Stomach smooth muscle (tissue), 2 donors: ENCODE measurements around the gene FNDC10.
"Not testable (repeated sequence)": the region's sequence is repeated elsewhere in the genome, so short reads cannot be mapped to it uniquely, and the experiment has no call there.

Experiments
- H3K27ac ChIP-seq: one replicate; pipeline ENCODE4 v1.7.0; 2013; ENCODE audit warnings: mild to moderate bottlenecking, low read length, inconsistent platforms
- H3K27me3 ChIP-seq, 2 donors: one replicate each; pipeline ENCODE4 v1.7.0; 2013; ENCODE audit warnings: low read length in 2 of 2; ENCODE audit not compliant: insufficient read depth in 2 of 2, control insufficient read depth in 1 of 2
- H3K36me3 ChIP-seq, 2 donors: one replicate each; pipeline ENCODE4 v1.7.0; 2013; ENCODE audit warnings: low read length in 2 of 2; ENCODE audit not compliant: control insufficient read depth in 2 of 2, insufficient read depth in 2 of 2
- H3K4me1 ChIP-seq: one replicate; pipeline ENCODE4 v1.7.0; 2013; ENCODE audit warnings: low read length; ENCODE audit not compliant: control insufficient read depth, insufficient read depth
- H3K4me3 ChIP-seq, 2 donors: one replicate each; pipeline ENCODE4 v1.7.0; 2013; ENCODE audit warnings: low read length in 2 of 2
- H3K9ac ChIP-seq, 2 donors: one replicate each; pipeline ENCODE4 v1.7.0; 2013; ENCODE audit warnings: low read length in 2 of 2, mild to moderate bottlenecking in 1 of 2
- H3K9me3 ChIP-seq, 2 donors: one replicate each; pipeline ENCODE4 v1.7.0; 2013; ENCODE audit warnings: low read length in 2 of 2; ENCODE audit not compliant: control insufficient read depth in 2 of 2
- donor health status: healthy.
- donor health status: Pancreatic carcinoma.

Gene FNDC10

DNA sequence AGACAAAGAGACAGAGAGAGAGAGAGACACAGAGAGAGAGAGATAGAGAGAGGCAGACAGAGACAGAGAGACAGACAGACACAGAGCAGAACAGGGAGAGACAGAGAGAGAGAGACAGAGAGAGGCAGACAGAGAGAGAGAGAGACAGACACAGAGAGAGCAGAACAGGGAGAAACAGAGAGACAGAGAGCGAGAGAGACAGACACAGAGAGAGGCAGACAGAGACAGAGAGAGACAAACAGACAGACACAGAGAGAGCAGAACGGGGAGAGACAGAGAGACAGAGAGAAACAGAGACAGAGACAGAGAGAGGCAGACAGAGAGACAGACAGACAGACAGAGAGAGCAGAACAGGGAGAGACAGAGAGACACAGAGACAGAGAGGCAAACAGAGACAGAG, 4.6 kb downstream of the FNDC10 start:
- H3K9me3 ChIP-seq, H3K27ac ChIP-seq, H3K36me3 ChIP-seq, H3K9ac ChIP-seq, H3K4me3 ChIP-seq: not testable (repeated sequence)
- peaks cover 23 to 26% of the 10 kb centered on the region in 2 donors for H3K27me3 ChIP-seq
- peaks cover 15% of the 10 kb centered on the region for H3K4me1 ChIP-seq

DNA sequence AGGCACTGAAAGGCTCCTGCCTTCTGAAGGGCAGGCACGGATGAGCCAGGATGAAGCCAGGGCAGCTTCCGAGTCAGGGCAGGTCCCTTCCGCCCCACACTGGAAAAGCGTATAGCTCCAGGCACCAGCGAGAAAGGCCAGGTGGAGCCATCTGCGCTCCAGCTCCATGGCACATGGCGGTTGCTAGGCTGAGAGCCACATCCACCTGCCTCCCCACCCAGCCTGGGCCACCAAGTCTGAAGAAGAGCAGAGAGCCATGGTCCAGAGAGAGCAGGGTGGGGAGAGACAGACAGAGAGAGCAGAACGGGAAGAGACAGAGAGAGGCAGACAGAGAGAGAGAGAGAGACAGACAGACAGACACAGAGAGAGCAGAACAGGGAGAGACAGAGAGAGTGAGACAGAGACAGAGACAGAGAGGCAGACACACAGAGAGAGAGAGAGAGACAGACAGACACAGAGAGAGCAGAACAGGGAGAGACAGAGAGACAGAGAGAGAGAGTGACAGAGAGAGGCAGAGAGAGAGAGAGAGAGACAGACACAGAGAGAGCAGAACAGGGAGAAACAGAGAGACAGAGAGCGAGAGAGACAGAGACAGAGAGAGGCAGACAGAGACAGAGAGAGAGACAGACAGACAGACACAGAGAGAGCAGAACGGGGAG, 5.2 kb downstream of the FNDC10 start:
- H3K27me3 ChIP-seq = peaks cover 24 to 25% of the 10 kb centered on the region in 2 donors
- H3K9me3 ChIP-seq = no peaks in the 10 kb centered on the region
- peaks cover 12% of the 10 kb centered on the region for H3K4me1 ChIP-seq
- H3K4me3 ChIP-seq = no peak overlapping the region
- no peak overlapping the region for H3K27ac ChIP-seq
- H3K9ac ChIP-seq = no peak overlapping the region
- H3K36me3 ChIP-seq = no peaks in the 10 kb centered on the region

DNA sequence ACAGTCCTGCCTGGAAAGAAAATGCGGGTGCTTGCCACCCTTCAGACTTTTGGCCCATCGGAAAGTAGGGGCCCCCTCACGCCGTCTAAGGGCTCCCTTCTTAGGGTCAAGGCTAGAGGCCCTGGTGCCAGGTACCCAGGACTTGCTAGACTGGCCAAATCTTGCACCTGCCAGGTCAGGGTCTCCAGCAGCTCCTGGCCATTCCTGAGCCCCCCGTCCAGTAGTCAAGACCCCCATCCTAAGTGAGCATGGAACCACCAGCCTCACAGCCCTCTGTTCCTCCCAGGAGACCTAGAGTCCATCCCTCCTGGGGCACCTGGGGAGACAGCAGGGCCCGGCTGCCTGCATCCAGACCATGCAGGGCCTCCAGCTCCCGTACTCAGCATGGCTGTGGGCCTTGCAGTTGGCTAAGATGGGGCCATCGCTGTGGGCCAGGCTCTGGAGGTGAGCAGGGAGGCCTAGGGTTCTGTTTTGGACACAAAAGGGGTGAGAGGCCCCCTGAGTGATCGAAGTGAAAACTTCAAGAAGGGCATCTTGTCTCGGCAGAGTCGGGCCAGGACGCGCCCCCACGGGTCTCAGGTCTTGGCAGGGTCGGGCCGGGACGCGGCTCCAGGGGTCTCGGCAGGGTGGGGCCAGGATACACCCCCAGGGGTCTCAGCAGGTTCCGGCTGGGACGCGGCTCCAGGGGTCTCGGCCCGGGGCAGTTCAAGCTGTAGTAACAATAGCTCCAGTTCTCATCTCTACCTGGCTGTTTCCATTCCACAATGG, 5.9 kb downstream of the FNDC10 start:
- Histone ChIP-seq H3K27ac (no peak overlapping the region), H3K36me3 (no peaks in the 10 kb centered on the region), H3K4me1 (peaks cover 7% of the 10 kb centered on the region), H3K27me3 (peaks cover 20 to 23% of the 10 kb centered on the region in 2 donors), H3K9me3 (no peaks in the 10 kb centered on the region), H3K4me3 (no peak overlapping the region), H3K9ac (no peak overlapping the region)

DNA sequence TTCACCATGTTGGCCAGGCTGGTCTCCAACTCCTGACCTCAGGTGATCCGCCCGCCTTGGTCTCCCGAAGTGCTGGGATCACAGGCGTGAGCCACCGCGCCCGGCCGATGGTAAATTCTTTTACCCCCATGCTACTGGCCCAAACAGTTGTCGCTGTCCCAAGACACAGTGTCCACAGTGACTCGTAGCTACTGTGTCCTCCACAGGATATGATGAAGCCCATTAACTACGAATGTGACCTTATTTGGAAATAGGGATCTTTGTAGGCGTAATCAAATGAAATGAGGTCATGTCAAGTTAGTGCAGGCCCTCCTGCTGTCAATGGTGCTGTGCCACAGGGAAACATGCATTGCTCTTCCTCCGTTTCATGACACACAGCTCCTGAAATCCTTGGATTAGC, 8.5 kb downstream of the FNDC10 start:
- Histone ChIP-seq H3K4me3 (no peak overlapping the region), H3K9me3 (no peaks in the 10 kb centered on the region), H3K27ac (no peak overlapping the region), H3K9ac (no peak overlapping the region), H3K27me3 (peaks cover 0 to 2% of the 10 kb centered on the region in 2 donors), H3K36me3 (no peaks in the 10 kb centered on the region), H3K4me1 (no peaks in the 10 kb centered on the region)

DNA sequence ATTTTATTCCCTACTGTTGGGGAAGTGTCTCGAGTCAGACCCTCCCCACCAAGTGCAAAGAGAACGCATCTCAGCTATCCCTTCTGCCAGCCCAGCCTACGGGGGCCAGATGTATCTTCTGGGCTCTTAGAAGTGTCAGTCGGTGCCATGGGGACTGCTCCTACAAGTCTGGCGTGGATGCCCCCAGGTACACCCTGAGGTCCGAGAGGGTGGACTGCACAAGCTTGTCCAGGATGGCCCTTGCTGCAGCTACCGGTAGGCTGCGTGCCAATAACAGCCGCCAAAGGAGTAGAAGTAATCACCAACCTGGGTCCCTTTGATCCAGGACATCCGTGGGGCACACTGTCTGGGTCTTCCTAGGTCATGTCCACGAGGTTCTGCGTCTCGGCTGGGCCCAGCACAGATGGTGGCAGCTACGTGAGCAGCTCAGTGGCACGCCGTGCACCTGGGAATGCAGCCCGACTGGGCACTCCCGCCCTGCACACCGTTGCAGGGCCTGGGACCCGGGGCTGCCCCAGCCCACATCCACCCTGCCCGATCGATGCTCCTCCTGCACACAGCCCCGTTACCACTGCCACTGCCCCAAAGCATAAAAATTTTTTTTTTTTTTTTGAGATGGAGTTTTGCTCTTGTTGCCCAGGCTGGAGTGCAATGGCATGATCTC, 16.5 kb downstream of the FNDC10 start:
- Histone ChIP-seq H3K9ac (no peak overlapping the region), H3K4me3 (no peak overlapping the region), H3K27me3 (no peaks in the 10 kb centered on the region), H3K27ac (no peak overlapping the region), H3K36me3 (no peaks in the 10 kb centered on the region), H3K4me1 (no peaks in the 10 kb centered on the region), H3K9me3 (no peaks in the 10 kb centered on the region)

DNA sequence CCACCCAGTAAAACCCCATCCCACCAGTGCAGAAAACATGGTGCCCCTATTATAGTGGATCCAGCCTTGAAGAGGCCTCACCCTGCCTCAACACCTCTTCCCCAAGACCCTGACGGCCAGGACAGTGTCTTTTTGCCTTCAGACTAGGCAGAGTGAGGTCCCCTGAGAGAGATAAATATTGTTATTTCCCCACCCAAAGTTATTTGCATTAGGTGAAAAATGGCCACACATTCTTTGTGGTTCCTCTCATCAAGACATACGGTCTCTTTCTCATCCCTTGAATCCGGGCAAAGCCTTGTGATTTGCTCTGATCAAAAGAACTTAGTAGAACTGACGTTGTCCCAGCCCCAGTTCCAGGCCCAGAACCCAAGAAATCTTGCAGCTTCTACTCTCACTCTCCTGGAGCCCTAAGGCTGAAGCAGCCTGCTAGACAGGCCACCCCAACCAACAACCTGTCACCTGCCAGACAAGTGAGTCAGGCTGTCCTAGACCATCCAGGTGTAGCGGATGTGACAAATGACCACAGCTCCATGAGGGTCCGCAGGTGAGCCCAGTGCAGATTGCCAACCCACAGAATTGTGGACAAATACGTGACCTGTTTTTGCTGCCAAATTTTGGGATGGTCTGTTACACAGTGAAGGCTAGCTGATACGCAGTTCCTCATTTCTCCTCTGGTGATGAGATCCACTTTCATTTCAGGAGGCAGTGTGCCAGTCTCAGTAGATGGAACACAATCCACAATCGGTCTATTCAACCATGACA, 17.2 kb downstream of the FNDC10 start:
- H3K9ac ChIP-seq = no peak overlapping the region
- H3K4me3 ChIP-seq = no peak overlapping the region
- no peaks in the 10 kb centered on the region for H3K9me3 ChIP-seq
- H3K27me3 ChIP-seq = no peaks in the 10 kb centered on the region
- no peak overlapping the region for H3K27ac ChIP-seq
- H3K36me3 ChIP-seq = no peaks in the 10 kb centered on the region
- no peaks in the 10 kb centered on the region for H3K4me1 ChIP-seq

DNA sequence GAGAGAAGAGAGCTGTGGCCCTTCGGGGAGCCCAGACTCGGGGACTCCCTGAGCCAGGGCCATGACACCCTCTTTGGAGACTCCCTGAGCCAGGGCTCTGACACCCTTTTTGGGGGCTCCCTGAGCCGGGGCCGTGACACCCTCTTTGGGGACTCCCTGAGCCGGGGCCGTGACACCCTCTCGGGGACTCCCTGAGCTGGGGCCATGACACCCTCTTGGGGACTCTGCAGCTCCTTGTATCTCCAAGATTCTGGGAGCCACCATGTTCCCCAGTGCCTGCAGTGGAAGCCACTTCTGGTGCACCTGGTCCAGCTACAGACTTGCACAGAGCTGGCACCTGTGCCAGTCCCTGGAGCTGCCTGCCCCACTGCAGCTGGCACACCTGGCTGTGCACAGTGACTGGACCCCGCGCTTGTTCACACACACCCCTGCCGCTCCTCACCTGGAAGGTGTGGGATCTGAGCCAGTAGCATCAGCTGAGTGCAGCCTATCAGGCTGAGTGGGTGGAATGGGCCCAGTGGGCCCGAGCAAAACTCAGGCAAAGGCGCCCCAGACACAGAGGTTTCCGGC, 21.5 kb downstream of the FNDC10 start:
- H3K36me3 ChIP-seq = no peaks in the 10 kb centered on the region
- no peaks in the 10 kb centered on the region for H3K9me3 ChIP-seq
- H3K4me1 ChIP-seq = peaks cover 8% of the 10 kb centered on the region
- no peak overlapping the region for H3K9ac ChIP-seq
- H3K4me3 ChIP-seq = no peak overlapping the region
- no peaks in the 10 kb centered on the region for H3K27me3 ChIP-seq
- H3K27ac ChIP-seq = no peak overlapping the region

DNA sequence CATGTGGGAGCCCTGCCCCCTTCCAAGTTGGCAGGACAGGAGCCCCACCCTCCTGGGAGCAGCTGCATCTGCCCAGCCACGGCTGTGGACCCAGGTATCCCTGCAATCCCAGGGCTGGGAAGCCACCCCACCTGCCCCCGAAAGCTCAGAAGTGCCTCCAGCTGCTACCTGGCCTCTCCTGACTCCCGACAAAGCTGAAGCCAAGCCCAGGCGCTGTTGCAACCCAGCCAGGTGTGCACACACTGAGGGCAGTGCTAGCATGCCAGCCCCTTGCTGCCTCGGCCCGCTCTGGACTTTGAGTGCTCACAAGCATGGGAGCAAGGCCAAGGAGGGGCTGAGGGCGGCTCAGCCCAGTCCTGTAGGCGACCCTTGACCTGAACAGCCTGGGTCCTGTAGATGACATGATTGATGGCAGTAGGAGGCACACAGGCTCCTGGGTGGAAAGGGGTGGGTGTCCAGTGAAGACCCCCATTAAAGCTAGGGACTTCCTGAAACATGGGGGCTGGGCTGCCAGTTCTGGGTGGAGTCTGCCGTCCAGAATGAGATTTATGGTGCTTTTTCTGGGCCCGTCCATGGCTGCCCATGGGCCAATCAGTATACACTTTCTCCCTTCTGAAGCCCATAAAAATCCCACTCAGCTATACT, 22.4 kb downstream of the FNDC10 start:
- no peak overlapping the region for H3K27ac ChIP-seq
- H3K4me1 ChIP-seq = peaks cover 16% of the 10 kb centered on the region
- no peak overlapping the region for H3K9ac ChIP-seq

DNA sequence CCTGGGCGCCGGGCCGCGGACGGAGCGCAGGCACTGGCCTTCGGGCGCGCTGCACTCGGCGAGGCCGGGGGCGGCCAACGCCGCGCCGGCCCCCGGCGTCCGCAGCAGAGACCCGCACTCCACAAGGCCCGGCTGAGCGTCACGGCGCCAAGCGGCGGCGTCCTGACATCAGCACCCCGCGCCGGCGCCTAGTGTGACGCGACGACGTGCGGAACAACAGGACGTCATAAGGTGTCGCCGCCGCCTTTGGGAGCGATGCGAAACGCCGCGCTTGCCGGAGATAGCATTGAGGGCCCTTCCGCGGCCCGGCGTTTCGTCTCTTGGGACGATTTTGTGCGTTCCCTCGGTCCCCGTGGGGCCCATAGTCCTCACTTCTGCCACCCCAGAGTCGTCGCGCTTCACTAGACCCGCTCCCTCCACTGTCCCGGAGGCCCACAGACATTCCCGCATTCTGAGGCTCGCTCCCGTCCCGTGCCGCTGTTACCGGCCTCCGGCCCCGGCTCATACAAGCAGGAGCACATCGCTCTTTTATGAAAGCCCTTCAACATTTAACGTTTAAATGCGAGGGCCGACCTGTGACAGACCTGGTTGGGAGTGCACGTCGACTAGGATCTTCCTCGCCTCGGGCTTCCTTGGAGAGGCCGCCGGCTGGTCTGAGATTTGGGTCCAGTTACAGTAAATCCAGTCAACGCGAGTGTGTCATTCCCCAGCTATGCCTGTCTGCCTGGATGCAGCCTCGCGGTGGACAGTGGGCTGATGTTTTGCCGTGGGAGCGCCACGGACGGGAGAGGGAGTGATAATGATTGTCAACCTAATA, 25.0 kb downstream of the FNDC10 start, which contains the start of gene SSU72:
SSU72 (minus strand) TSS at position 143 of the 817 bp plus-strand sequence. CDS start 306 bp downstream, outside the sequence.
- Histone ChIP-seq H3K9ac (peak within 1 kb of the TSS; percentile 100), H3K4me3 (peak within 1 kb of the TSS; percentile 95 to 96), H3K36me3 (peaks cover 0 to 2% of the 10 kb centered on the region in 2 donors), H3K27me3 (no peaks in the 10 kb centered on the region), H3K9me3 (no peaks in the 10 kb centered on the region), H3K4me1 (peaks cover 19% of the 10 kb centered on the region), H3K27ac (peak within 1 kb of the TSS; percentile 100)

More for the DNA sequence above, 22.4 kb downstream of the FNDC10 start:
- H3K9me3 ChIP-seq = no peaks in the 10 kb centered on the region
- H3K27me3 ChIP-seq = no peaks in the 10 kb centered on the region
- H3K4me3 ChIP-seq = no peak overlapping the region
- no peaks in the 10 kb centered on the region for H3K36me3 ChIP-seq
